CD14-positive monocyte (primary cell): ENCODE data around the gene RAB31. TPM values are rescaled to one million over a fixed set of nuclear protein-coding genes. Genes with fewer than 3 reads are reported as not detected.
"Not testable (repeated sequence)": the region's sequence is repeated elsewhere in the genome, so short reads cannot be mapped to it uniquely, and the experiment has no call there.

Source experiments
- DNase-seq, 3 donors: peaks; one replicate each; pipeline ENCODE4 v3.0.0-alpha.2; 2011 to 2022
- H2AFZ ChIP-seq: 2 replicates; pipeline ENCODE4 v1.6.0; 2012; ENCODE audit warnings: mild to moderate bottlenecking, low read depth, low read length, inconsistent platforms; ENCODE audit not compliant: insufficient read depth, poor library complexity, severe bottlenecking
- H3K27ac ChIP-seq, 2 donors: 1 replicate in 1 of 2; 2 replicates in 1 of 2; pipeline ENCODE4 v1.5.1; 2012 to 2013; ENCODE audit warnings: low read length in 2 of 2, control low read depth in 1 of 2, inconsistent platforms in 1 of 2, low read depth in 1 of 2, mild to moderate bottlenecking in 1 of 2
- H3K27me3 ChIP-seq, 2 donors: one replicate each; pipeline versions ENCODE4 v1.6.0 to v1.6.1; 2011 to 2013; ENCODE audit warnings: low read length in 2 of 2; ENCODE audit not compliant: control insufficient read depth in 2 of 2, insufficient read depth in 2 of 2
- H3K36me3 ChIP-seq, 2 donors: replicated peaks in 1 of 2; 1 replicate in 1 of 2; 2 replicates in 1 of 2; pipeline versions ENCODE4 v1.5.1 to v1.6.1; 2012 to 2013; ENCODE audit warnings: low read length in 2 of 2, control low read depth in 1 of 2, inconsistent platforms in 1 of 2, mild to moderate bottlenecking in 1 of 2; ENCODE audit not compliant: insufficient read depth in 2 of 2, control insufficient read depth in 1 of 2
- H3K4me1 ChIP-seq, 2 donors: 1 replicate in 1 of 2; 2 replicates in 1 of 2; pipeline versions ENCODE4 v1.5.1 to v1.6.1; 2012 to 2013; ENCODE audit warnings: low read length in 2 of 2, control low read depth in 1 of 2, inconsistent platforms in 1 of 2, mild to moderate bottlenecking in 1 of 2, moderate library complexity in 1 of 2; ENCODE audit not compliant: insufficient read depth in 2 of 2, control insufficient read depth in 1 of 2
- H3K4me2 ChIP-seq: replicated peaks from 2 replicates; pipeline ENCODE3; 2012; ENCODE audit warnings: low read length, moderate library complexity, mild to moderate bottlenecking; ENCODE audit not compliant: poor library complexity, severe bottlenecking; ENCODE audit errors: extremely low read depth
- H3K4me3 ChIP-seq, 3 experiments: fragments of 200-600 bp in 1 of 3; sonication (generic) in 1 of 3; replicated peaks in 1 of 3; 1 replicate in 2 of 3; 2 replicates in 1 of 3; pipeline ENCODE4 v1.5.1; 2011 to 2013; ENCODE audit warnings: low read length in 3 of 3, mild to moderate bottlenecking in 3 of 3, control low read depth in 2 of 3, low read depth in 2 of 3, inconsistent platforms in 1 of 3, moderate library complexity in 1 of 3
- H3K79me2 ChIP-seq: 2 replicates; pipeline ENCODE4 v1.6.0; 2012; ENCODE audit warnings: mild to moderate bottlenecking, control low read depth, inconsistent platforms, low read length, moderate library complexity; ENCODE audit not compliant: insufficient read depth
- H3K9ac ChIP-seq: 2 replicates; pipeline ENCODE4 v1.6.0; 2017; ENCODE audit warnings: low read length, mild to moderate bottlenecking; ENCODE audit not compliant: insufficient read depth, poor library complexity, severe bottlenecking
- H3K9me3 ChIP-seq, 2 donors: replicated peaks in 1 of 2; 1 replicate in 1 of 2; 2 replicates in 1 of 2; pipeline versions ENCODE4 v1.5.1 to v1.6.1; 2012 to 2013; ENCODE audit warnings: low read length in 2 of 2, control low read depth in 1 of 2; ENCODE audit not compliant: control insufficient read depth in 1 of 2, insufficient read depth in 1 of 2
- H4K20me1 ChIP-seq: 2 replicates; pipeline ENCODE4 v1.6.0; 2012; ENCODE audit warnings: mild to moderate bottlenecking, low read length, control low read depth, moderate library complexity; ENCODE audit not compliant: insufficient read depth
- H3K27ac Mint-ChIP-seq, 7 donors: one replicate each; pipeline ENCODE4 v1.8.0; 2020; ENCODE audit warnings: mild to moderate bottlenecking in 7 of 7, mixed read lengths in 7 of 7, moderate library complexity in 6 of 7, inconsistent platforms in 2 of 7
- H3K27me3 Mint-ChIP-seq, 3 donors: one replicate each; pipeline ENCODE4 v1.8.0; 2021 to 2022; ENCODE audit warnings: low read depth in 3 of 3, mild to moderate bottlenecking in 3 of 3, mixed read lengths in 3 of 3, moderate library complexity in 3 of 3, inconsistent platforms in 1 of 3
- H3K36me3 Mint-ChIP-seq, 2 donors: one replicate each; pipeline ENCODE4 v1.8.0; 2020; ENCODE audit warnings: mixed read lengths in 2 of 2, inconsistent platforms in 1 of 2, mild to moderate bottlenecking in 1 of 2
- H3K4me1 Mint-ChIP-seq: one replicate; pipeline ENCODE4 v1.8.0; 2020; ENCODE audit warnings: mild to moderate bottlenecking, mixed read lengths
- H3K4me3 Mint-ChIP-seq, 2 donors: one replicate each; pipeline ENCODE4 v1.8.0; 2020; ENCODE audit warnings: mild to moderate bottlenecking in 2 of 2, mixed read lengths in 2 of 2, moderate library complexity in 1 of 2
- H3K9me3 Mint-ChIP-seq, 7 donors: one replicate each; pipeline ENCODE4 v1.8.0; 2020 to 2022; ENCODE audit warnings: mixed read lengths in 7 of 7, mild to moderate bottlenecking in 6 of 7, moderate library complexity in 6 of 7, inconsistent platforms in 2 of 7
- CTCF ChIP-seq: fragments of 200-600 bp; IDR thresholded peaks from one replicate; pipeline ENCODE4 v1.8.0; 2022; ENCODE audit warnings: antibody characterized with exemption, mild to moderate bottlenecking
- WGBS: methylation state at CpG from one replicate; pipeline ENCODE4 v1.1.5; 2013; ENCODE audit warnings: missing lambda C conversion rate; ENCODE audit not compliant: insufficient coverage; 5-methylcytosine and 5-hydroxymethylcytosine counted together
- intact Hi-C, 2 donors: fragments of 100-400 bp; cut with micrococcal nuclease; formaldehyde crosslinking; loops; one replicate each; pipeline versions ENCODE4 v1.15.0 to v1.15.1; 2023
- polyA plus RNA-seq, 3 donors: library from polyadenylated mRNA; depleted of rRNA in 1 of 3; unstranded in 2 of 3; stranded (reverse) in 1 of 3; fragments of 300-500 nt in 2 of 3; fragments of >200 nt in 1 of 3; fragmentation: Illumina TruSeq in 2 of 3; gene quantifications; 1 replicate in 2 of 3; 2 replicates in 1 of 3; pipeline ENCODE4 v1.2.3, GENCODE V29; 2012 to 2021

The RAB31 gene
- polyA plus RNA-seq, 3 donors = 106 to 367 (median 348) TPM

- H3K4me3 ChIP-seq = no peak overlapping the region
- H3K27me3 Mint-ChIP-seq = peaks cover 0 to 3% (median 2%) of the 10 kb centered on the region in 3 donors
- no peaks in the 10 kb centered on the region for H4K20me1 ChIP-seq
- no peaks in the 10 kb centered on the region for H3K27me3 ChIP-seq
- H2AFZ ChIP-seq = no peak overlapping the region
- H3K4me3 Mint-ChIP-seq = no peak overlapping the region
- no peaks in the 10 kb centered on the region for H3K4me1 ChIP-seq
- H3K27ac ChIP-seq = no peak overlapping the region
- no peak for DNase-seq
- no peak overlapping the region for H3K4me2 ChIP-seq
- no peak overlapping the region for H3K9ac ChIP-seq
- H3K4me1 Mint-ChIP-seq = no peaks in the 10 kb centered on the region
- H3K79me2 ChIP-seq = no peaks in the 10 kb centered on the region
- peaks cover 0 to 2% (median 0%) of the 10 kb centered on the region in 7 donors for H3K9me3 Mint-ChIP-seq
- H3K27ac Mint-ChIP-seq = no peak overlapping the region
- 93% methylated on average over 2 of the region's 11 CpGs for WGBS
- intact Hi-C loops = no loop called here
- H3K36me3 Mint-ChIP-seq = no peaks in the 10 kb centered on the region
- H3K9me3 ChIP-seq = no peaks in the 10 kb centered on the region
- TF ChIP-seq CTCF = no peak
- H3K36me3 ChIP-seq = no peaks in the 10 kb centered on the region
These were observed 190.9 kb downstream of the RAB31 start for GRCh38 chr18:9898792-9899549.

- H3K4me1 Mint-ChIP-seq, H3K4me2 ChIP-seq, H3K79me2 ChIP-seq, H3K27me3 ChIP-seq, H3K36me3 ChIP-seq, H3K36me3 Mint-ChIP-seq, H3K4me1 ChIP-seq, DNase-seq, H3K27me3 Mint-ChIP-seq, H3K4me3 Mint-ChIP-seq, H4K20me1 ChIP-seq, H3K9ac ChIP-seq, intact Hi-C loops, H3K4me3 ChIP-seq, H3K9me3 Mint-ChIP-seq, H3K9me3 ChIP-seq, H2AFZ ChIP-seq, H3K27ac Mint-ChIP-seq, H3K27ac ChIP-seq: not testable (repeated sequence)
- no CpG with 5 or more reads among the region's 1 CpG for WGBS
These were observed 191.4 kb downstream of the RAB31 start for GRCh38 chr18:9899550-9899930.
